ENCODE data around the gene PEX7. TPM values are rescaled to one million over a fixed set of nuclear protein-coding genes. Genes with fewer than 3 reads are reported as not detected.
A peak's percentile ranks its signal among the peaks of the same experiment; 100 is the strongest.

The PEX7 gene
- total RNA-seq, 6 experiments from 2014 or later: 4.8 to 8.7 (median 5.2) TPM

GRCh38 chr6:136775081-136775480 lies 47.3 kb upstream of the PEX7 start:
- intact Hi-C loops (cut with DNase I): no loop called here
- TF ChIP-seq POLR2A (IDR thresholded peaks at IDR 0.05): no peak
- TF ChIP-seq, protein P1, sequence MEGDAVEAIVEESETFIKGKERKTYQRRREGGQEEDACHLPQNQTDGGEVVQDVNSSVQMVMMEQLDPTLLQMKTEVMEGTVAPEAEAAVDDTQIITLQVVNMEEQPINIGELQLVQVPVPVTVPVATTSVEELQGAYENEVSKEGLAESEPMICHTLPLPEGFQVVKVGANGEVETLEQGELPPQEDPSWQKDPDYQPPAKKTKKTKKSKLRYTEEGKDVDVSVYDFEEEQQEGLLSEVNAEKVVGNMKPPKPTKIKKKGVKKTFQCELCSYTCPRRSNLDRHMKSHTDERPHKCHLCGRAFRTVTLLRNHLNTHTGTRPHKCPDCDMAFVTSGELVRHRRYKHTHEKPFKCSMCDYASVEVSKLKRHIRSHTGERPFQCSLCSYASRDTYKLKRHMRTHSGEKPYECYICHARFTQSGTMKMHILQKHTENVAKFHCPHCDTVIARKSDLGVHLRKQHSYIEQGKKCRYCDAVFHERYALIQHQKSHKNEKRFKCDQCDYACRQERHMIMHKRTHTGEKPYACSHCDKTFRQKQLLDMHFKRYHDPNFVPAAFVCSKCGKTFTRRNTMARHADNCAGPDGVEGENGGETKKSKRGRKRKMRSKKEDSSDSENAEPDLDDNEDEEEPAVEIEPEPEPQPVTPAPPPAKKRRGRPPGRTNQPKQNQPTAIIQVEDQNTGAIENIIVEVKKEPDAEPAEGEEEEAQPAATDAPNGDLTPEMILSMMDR (IDR thresholded peaks at IDR 0.05): no peak
- DNase-seq (no peak), ATAC-seq (no peak)
- Histone ChIP-seq H3K27ac (peak overlapping the region in 1 of 3 donors; percentile 44), H3K9me3 (no peaks in the 10 kb centered on the region), H3K4me3 (no peak overlapping the region), H3K36me3 (no peaks in the 10 kb centered on the region), H3K4me1 (peaks cover 0 to 14% (median 0%) of the 10 kb centered on the region in 4 donors), H3K27me3 (no peaks in the 10 kb centered on the region)
- 69% methylated on average over 3 of the region's 3 CpGs for WGBS (ENCODE audit: insufficient coverage, low coverage, low lambda C conversion rate, missing lambda C conversion rate)

- ATAC-seq (peak in 1 of 4 donors; percentile 22), DNase-seq (no peak)
- WGBS (ENCODE audit: insufficient coverage, low coverage, low lambda C conversion rate, missing lambda C conversion rate): 64% methylated on average over 2 of the region's 2 CpGs
- H3K27me3 ChIP-seq: no peaks in the 10 kb centered on the region
- H3K9me3 ChIP-seq: no peaks in the 10 kb centered on the region
- intact Hi-C loops (cut with DNase I): no loop called here
- no peak overlapping the region for H3K4me3 ChIP-seq
- peak overlapping the region in 1 of 3 donors; percentile 44 for H3K27ac ChIP-seq
- peaks cover 0 to 14% (median 0%) of the 10 kb centered on the region in 4 donors for H3K4me1 ChIP-seq
- no peaks in the 10 kb centered on the region for H3K36me3 ChIP-seq
- TF ChIP-seq, protein P1 (IDR thresholded peaks at IDR 0.05): no peak
- TF ChIP-seq POLR2A (IDR thresholded peaks at IDR 0.05): no peak
These were observed 46.8 kb upstream of the PEX7 start for GRCh38 chr6:136775548-136775947.

GRCh38 chr6:136777651-136778050 lies 44.7 kb upstream of the PEX7 start:
- H3K36me3 ChIP-seq: no peaks in the 10 kb centered on the region
- no peak overlapping the region for H3K4me3 ChIP-seq
- H3K4me1 ChIP-seq: peaks cover 0 to 14% (median 0%) of the 10 kb centered on the region in 4 donors
- TF ChIP-seq, protein P1 (IDR thresholded peaks at IDR 0.05): no peak
- TF ChIP-seq POLR2A (IDR thresholded peaks at IDR 0.05): no peak
- intact Hi-C loops (cut with DNase I): no loop called here
- DNase-seq (no peak), ATAC-seq (no peak)
- no peak overlapping the region for H3K27ac ChIP-seq
- no peaks in the 10 kb centered on the region for H3K9me3 ChIP-seq
- H3K27me3 ChIP-seq: no peaks in the 10 kb centered on the region
- WGBS (ENCODE audit: insufficient coverage, low coverage, low lambda C conversion rate, missing lambda C conversion rate): 79% methylated on average over 3 of the region's 3 CpGs

DNA sequence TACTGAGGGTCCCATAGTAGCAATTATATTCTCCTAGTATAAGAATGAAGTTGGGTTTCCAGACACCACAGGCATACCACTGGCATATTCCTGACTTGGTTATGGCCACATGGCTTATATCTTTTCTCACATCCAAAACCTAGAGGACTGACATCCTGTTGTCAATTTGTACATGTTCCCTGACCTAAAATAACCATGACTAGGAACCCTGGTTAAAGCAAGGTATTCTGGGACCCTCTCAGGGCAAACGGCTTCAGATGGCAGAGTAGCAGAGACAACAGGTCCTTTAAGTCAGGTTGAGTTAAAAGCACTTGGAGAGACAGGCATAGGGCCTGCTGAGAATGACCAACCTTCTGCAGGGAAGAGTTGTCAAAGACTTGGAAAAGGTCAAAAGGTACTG lies 42.7 kb upstream of the PEX7 start:
- TF ChIP-seq POLR2A (IDR thresholded peaks at IDR 0.05): no peak
- TF ChIP-seq, protein P1 (IDR thresholded peaks at IDR 0.05): no peak
- 44% methylated on average over 1 of the region's 1 CpG for WGBS (ENCODE audit: insufficient coverage, low coverage, low lambda C conversion rate, missing lambda C conversion rate)
- no peaks in the 10 kb centered on the region for H3K9me3 ChIP-seq
- H3K4me1 ChIP-seq: peaks cover 0 to 9% (median 0%) of the 10 kb centered on the region in 4 donors
- ATAC-seq (no peak), DNase-seq (no peak)
- intact Hi-C loops (cut with DNase I): no loop called here
- H3K27ac ChIP-seq: no peak overlapping the region
- H3K4me3 ChIP-seq: no peak overlapping the region
- H3K36me3 ChIP-seq: no peaks in the 10 kb centered on the region
- no peaks in the 10 kb centered on the region for H3K27me3 ChIP-seq

DNA sequence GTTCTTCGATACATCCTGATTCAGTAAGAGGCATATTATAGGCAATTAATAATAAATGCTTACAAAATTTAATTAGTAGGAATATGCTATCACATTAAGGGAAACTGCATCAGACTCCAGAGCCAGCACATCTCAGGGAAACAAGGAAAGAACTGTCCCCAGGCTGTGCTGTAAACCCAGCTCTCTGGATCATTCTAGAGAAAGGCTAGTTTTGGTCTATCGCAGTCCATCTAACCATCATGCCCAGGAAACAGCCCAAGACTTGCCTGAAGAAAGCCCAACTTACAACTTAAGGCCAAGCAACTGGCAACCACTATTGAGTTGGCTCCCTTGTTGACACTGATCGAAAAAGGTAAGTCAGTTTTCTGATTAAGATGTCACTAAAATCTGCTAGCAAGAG lies 41.4 kb upstream of the PEX7 start:
- Histone ChIP-seq H3K9me3 (no peaks in the 10 kb centered on the region), H3K4me1 (peaks cover 0 to 2% (median 0%) of the 10 kb centered on the region in 4 donors), H3K27ac (no peak overlapping the region), H3K36me3 (no peaks in the 10 kb centered on the region), H3K4me3 (no peak overlapping the region), H3K27me3 (no peaks in the 10 kb centered on the region)
- no peak for DNase-seq
- WGBS (ENCODE audit: insufficient coverage, low coverage, low lambda C conversion rate, missing lambda C conversion rate): 84% methylated on average over 1 of the region's 3 CpGs
- TF ChIP-seq, protein P1 (IDR thresholded peaks at IDR 0.05): no peak
- TF ChIP-seq POLR2A (IDR thresholded peaks at IDR 0.05): no peak
- intact Hi-C loops (cut with DNase I): no loop called here
- no peak for ATAC-seq
